ENCODE measurements around the gene VWF.

The VWF gene

GRCh38 chr12:5977556-5977955 is 146.9 kb downstream of the VWF start:
- DNase-seq (ENCODE audit: low read depth) = no peak

- DNase-seq (ENCODE audit: low read depth) = no peak
Observed at GRCh38 chr12:5976711-5977110, 147.8 kb downstream of the VWF start.

- no peak for DNase-seq (ENCODE audit: low read depth)
Observed at GRCh38 chr12:5976196-5976595, 148.3 kb downstream of the VWF start.

GRCh38 chr12:5973461-5974115 is 150.9 kb downstream of the VWF start:
- DNase-seq (ENCODE audit: low read depth) = no peak

GRCh38 chr12:5972387-5972786 is 152.1 kb downstream of the VWF start:
- DNase-seq (ENCODE audit: low read depth) = no peak

- DNase-seq (ENCODE audit: low read depth) = no peak
Observed at GRCh38 chr12:5971194-5971850, 153.1 kb downstream of the VWF start.

GRCh38 chr12:5969974-5970690 is 154.3 kb downstream of the VWF start:
- no peak for DNase-seq (ENCODE audit: low read depth)

GRCh38 chr12:5969156-5969973 is 155.1 kb downstream of the VWF start:
- no peak for DNase-seq (ENCODE audit: low read depth)

- DNase-seq (ENCODE audit: low read depth) = no peak
Observed at GRCh38 chr12:5967645-5968415, 156.6 kb downstream of the VWF start.

- DNase-seq (ENCODE audit: low read depth) = no peak
Observed at GRCh38 chr12:5966486-5967095, 157.9 kb downstream of the VWF start.

GRCh38 chr12:5965950-5966383 is 158.5 kb downstream of the VWF start:
- peak; percentile 14 for DNase-seq (ENCODE audit: low read depth)

- DNase-seq (ENCODE audit: low read depth) = no peak
Observed at GRCh38 chr12:5964913-5965900, 159.3 kb downstream of the VWF start.

- no peak for DNase-seq (ENCODE audit: low read depth)
Observed at GRCh38 chr12:5963515-5963914, 161.0 kb downstream of the VWF start.

GRCh38 chr12:5960783-5961182 is 163.7 kb downstream of the VWF start:
- DNase-seq (ENCODE audit: low read depth) = no peak

GRCh38 chr12:5956987-5957386 is 167.5 kb downstream of the VWF start:
- DNase-seq (ENCODE audit: low read depth) = no peak

GRCh38 chr12:5954661-5955060 is 169.8 kb downstream of the VWF start:
- DNase-seq (ENCODE audit: low read depth) = no peak

- DNase-seq (ENCODE audit: low read depth) = no peak
Observed at GRCh38 chr12:5953835-5954586, 170.5 kb downstream of the VWF start.

- DNase-seq (ENCODE audit: low read depth) = no peak
Observed at GRCh38 chr12:5952031-5952430, 172.4 kb downstream of the VWF start.

- no peak for DNase-seq (ENCODE audit: low read depth)
Observed at GRCh38 chr12:5948696-5949095, 175.8 kb downstream of the VWF start.
